Gastroesophageal sphincter (tissue), 3 donors: ENCODE measurements around the gene ACOT7.

Experiments
- CTCF ChIP-seq, 4 experiments: fragments of 200-600 bp in 2 of 4; fragments of 450-650 bp in 2 of 4; sonication (generic) in 1 of 4; IDR thresholded peaks; one replicate each; pipeline ENCODE4 v1.5.1; 2017 to 2019; ENCODE audit warnings: antibody characterized with exemption in 4 of 4, mild to moderate bottlenecking in 2 of 4, moderate library complexity in 2 of 4
- EP300 ChIP-seq: sonication (generic); formaldehyde crosslinking; IDR thresholded peaks from one replicate; pipeline ENCODE4 v1.6.1; 2017; ENCODE audit warnings: antibody characterized with exemption, mild to moderate bottlenecking
- POLR2A ChIP-seq, 2 donors: fragments of 450-650 bp; IDR thresholded peaks; one replicate each; pipeline ENCODE4 v1.6.1; 2017; ENCODE audit warnings: antibody characterized with exemption in 2 of 2, mild to moderate bottlenecking in 2 of 2, moderate library complexity in 1 of 2
- POLR2AphosphoS5 ChIP-seq: sonication (generic); formaldehyde crosslinking; IDR thresholded peaks from one replicate; pipeline ENCODE4 v1.6.1; 2017; ENCODE audit warnings: antibody characterized with exemption

GRCh38 chr1:6261615-6261995 lies 132.0 kb downstream of the ACOT7 start:
- no peak for TF ChIP-seq POLR2A (IDR thresholded peaks at IDR 0.05)
- TF ChIP-seq CTCF (IDR thresholded peaks at IDR 0.05): no peak
- no peak for TF ChIP-seq EP300
- no peak for TF ChIP-seq POLR2AphosphoS5
